Mesenchymal stem cell (in vitro differentiated cells and primary cell): ENCODE data around the gene FKBP3.

Source experiments
- DNase-seq: peaks from one replicate; pipeline ENCODE4 v3.0.0-alpha.2; 2013
- H2AFZ ChIP-seq: one replicate; pipeline ENCODE4 v1.6.1; 2013; ENCODE audit warnings: low read depth, mild to moderate bottlenecking, control low read depth, inconsistent platforms, low read length, moderate library complexity
- H2AK5ac ChIP-seq: 2 replicates; pipeline ENCODE4 v1.6.1; 2013; ENCODE audit warnings: low read length, moderate library complexity, mild to moderate bottlenecking, inconsistent platforms; ENCODE audit not compliant: severe bottlenecking
- H2BK120ac ChIP-seq: one replicate; pipeline ENCODE4 v1.6.1; 2013; ENCODE audit warnings: low read depth, mild to moderate bottlenecking, inconsistent platforms, low read length, moderate library complexity
- H2BK12ac ChIP-seq, 2 experiments: one replicate each; pipeline ENCODE4 v1.6.1; 2013; ENCODE audit warnings: inconsistent platforms in 2 of 2, low read length in 2 of 2, mild to moderate bottlenecking in 2 of 2, moderate library complexity in 2 of 2, control low read depth in 1 of 2
- H2BK15ac ChIP-seq: one replicate; pipeline ENCODE4 v1.6.1; 2013; ENCODE audit warnings: mild to moderate bottlenecking, low read depth, inconsistent platforms; ENCODE audit not compliant: poor library complexity, severe bottlenecking
- H2BK5ac ChIP-seq: 2 replicates; pipeline ENCODE4 v1.6.1; 2013; ENCODE audit warnings: low read depth, mild to moderate bottlenecking, low read length, control low read depth, inconsistent platforms; ENCODE audit not compliant: poor library complexity, severe bottlenecking
- H3K14ac ChIP-seq, 2 experiments: one replicate each; pipeline ENCODE4 v1.6.1; 2013; ENCODE audit warnings: inconsistent platforms in 2 of 2, low read length in 2 of 2, control low read depth in 1 of 2, mild to moderate bottlenecking in 1 of 2, moderate library complexity in 1 of 2
- H3K18ac ChIP-seq, 2 experiments: one replicate each; pipeline ENCODE4 v1.6.1; 2013; ENCODE audit warnings: inconsistent platforms in 2 of 2, low read length in 2 of 2, control low read depth in 1 of 2, low read depth in 1 of 2, mild to moderate bottlenecking in 1 of 2
- H3K23ac ChIP-seq, 2 experiments: one replicate each; pipeline ENCODE4 v1.6.1; 2013; ENCODE audit warnings: inconsistent platforms in 2 of 2, low read length in 2 of 2, mild to moderate bottlenecking in 2 of 2, moderate library complexity in 2 of 2, control low read depth in 1 of 2
- H3K27ac ChIP-seq: 2 replicates; pipeline ENCODE4 v1.5.1; 2013; ENCODE audit warnings: mild to moderate bottlenecking, moderate library complexity, low read length, control low read depth, inconsistent platforms; ENCODE audit not compliant: poor library complexity, severe bottlenecking
- H3K27me3 ChIP-seq, 2 experiments: 2 replicates each; pipeline versions ENCODE4 v1.6.1 to v1.7.0; 2013; ENCODE audit warnings: low read length in 2 of 2, mild to moderate bottlenecking in 2 of 2, moderate library complexity in 2 of 2, control low read depth in 1 of 2, inconsistent platforms in 1 of 2; ENCODE audit not compliant: control insufficient read depth in 1 of 2, insufficient read depth in 1 of 2
- H3K36me3 ChIP-seq, 2 experiments: 2 replicates each; pipeline versions ENCODE4 v1.6.1 to v1.7.0; 2013; ENCODE audit warnings: low read length in 2 of 2, control low read depth in 1 of 2, inconsistent platforms in 1 of 2, low read depth in 1 of 2, mild to moderate bottlenecking in 1 of 2; ENCODE audit not compliant: insufficient read depth in 2 of 2, control insufficient read depth in 1 of 2
- H3K4ac ChIP-seq, 2 experiments: one replicate each; pipeline ENCODE4 v1.6.1; 2013; ENCODE audit warnings: inconsistent platforms in 2 of 2, low read length in 2 of 2, mild to moderate bottlenecking in 2 of 2, moderate library complexity in 2 of 2, control low read depth in 1 of 2, low read depth in 1 of 2
- H3K4me1 ChIP-seq: 2 replicates; pipeline ENCODE4 v1.6.1; 2013; ENCODE audit warnings: low read depth, low read length, control low read depth; ENCODE audit not compliant: control insufficient read depth, insufficient read depth
- H3K4me2 ChIP-seq: 2 replicates; pipeline ENCODE4 v1.6.1; 2013; ENCODE audit warnings: low read length, mild to moderate bottlenecking, inconsistent platforms; ENCODE audit not compliant: poor library complexity, severe bottlenecking
- H3K4me3 ChIP-seq, 2 experiments: 2 replicates each; pipeline versions ENCODE4 v1.5.1 to v1.7.0; 2013; ENCODE audit warnings: low read length in 2 of 2, mild to moderate bottlenecking in 2 of 2, control low read depth in 1 of 2, low read depth in 1 of 2; ENCODE audit not compliant: insufficient read depth in 1 of 2
- H3K79me1 ChIP-seq: replicated peaks from 2 replicates; pipeline ENCODE4 v1.6.1; 2013; ENCODE audit warnings: mild to moderate bottlenecking, control low read depth, low read length, inconsistent platforms; ENCODE audit not compliant: poor library complexity, severe bottlenecking
- H3K9ac ChIP-seq: 2 replicates; pipeline ENCODE4 v1.7.0; 2013; ENCODE audit warnings: mild to moderate bottlenecking, low read length, moderate library complexity
- H3K9me3 ChIP-seq: 2 replicates; pipeline ENCODE4 v1.7.0; 2013; ENCODE audit warnings: mild to moderate bottlenecking, low read length; ENCODE audit not compliant: control insufficient read depth
- H4K8ac ChIP-seq: one replicate; pipeline ENCODE4 v1.6.1; 2013; ENCODE audit warnings: inconsistent platforms, mild to moderate bottlenecking, low read length, moderate library complexity
- H4K91ac ChIP-seq: one replicate; pipeline ENCODE4 v1.6.1; 2013; ENCODE audit warnings: mild to moderate bottlenecking, low read length, inconsistent platforms
- WGBS: methylation state at CpG from one replicate; pipeline ENCODE4 v1.1.7; 2013; ENCODE audit warnings: mixed read lengths; 5-methylcytosine and 5-hydroxymethylcytosine counted together

The FKBP3 gene

GRCh38 chr14:45103806-45104205 is 30.5 kb downstream of the FKBP3 start:
- no peak overlapping the region for H4K8ac ChIP-seq
- H3K4me1 ChIP-seq: no peaks in the 10 kb centered on the region
- no peak overlapping the region for H2BK15ac ChIP-seq
- H3K4me3 ChIP-seq: no peak overlapping the region
- no peak overlapping the region for H3K9ac ChIP-seq
- H3K36me3 ChIP-seq: peaks cover 14 to 92% of the 10 kb centered on the region in 2 experiments
- no peak overlapping the region for H3K4me2 ChIP-seq
- no peaks in the 10 kb centered on the region for H3K27me3 ChIP-seq
- no peak overlapping the region for H4K91ac ChIP-seq
- no peak for DNase-seq
- no peak overlapping the region for H3K4ac ChIP-seq
- no peak overlapping the region for H2AFZ ChIP-seq
- H3K27ac ChIP-seq: no peak overlapping the region
- H3K14ac ChIP-seq: no peak overlapping the region
- H2BK12ac ChIP-seq: no peak overlapping the region
- H2BK5ac ChIP-seq: no peak overlapping the region
- no peak overlapping the region for H3K18ac ChIP-seq
- H2BK120ac ChIP-seq: no peak overlapping the region
- H3K23ac ChIP-seq: no peak overlapping the region
- no peak overlapping the region for H2AK5ac ChIP-seq
- no peaks in the 10 kb centered on the region for H3K9me3 ChIP-seq
- peaks cover 12% of the 10 kb centered on the region for H3K79me1 ChIP-seq

- Histone ChIP-seq H3K4me2 (no peak overlapping the region), H4K91ac (no peak overlapping the region), H2BK120ac (no peak overlapping the region), H2AFZ (no peak overlapping the region), H3K4me3 (no peak overlapping the region), H2AK5ac (no peak overlapping the region), H3K36me3 (peaks cover 9 to 65% of the 10 kb centered on the region in 2 experiments), H3K23ac (no peak overlapping the region), H4K8ac (no peak overlapping the region), H3K9me3 (no peaks in the 10 kb centered on the region), H3K14ac (no peak overlapping the region), H2BK15ac (no peak overlapping the region), H2BK12ac (no peak overlapping the region), H3K4me1 (peaks cover under 1% of the 10 kb centered on the region), H3K4ac (no peak overlapping the region), H2BK5ac (no peak overlapping the region), H3K27me3 (no peaks in the 10 kb centered on the region), H3K9ac (no peak overlapping the region), H3K18ac (no peak overlapping the region), H3K79me1 (peaks cover 8% of the 10 kb centered on the region), H3K27ac (no peak overlapping the region)
- DNase-seq: no peak
- 96% methylated on average over 3 of the region's 4 CpGs for WGBS
Measured at GRCh38 chr14:45096218-45096617, 38.1 kb downstream of the FKBP3 start.

- no peak overlapping the region for H3K9ac ChIP-seq
- H2BK5ac ChIP-seq: no peak overlapping the region
- no peak overlapping the region for H2AFZ ChIP-seq
- no peak for DNase-seq
- H3K36me3 ChIP-seq: peaks cover 9 to 55% of the 10 kb centered on the region in 2 experiments
- H3K23ac ChIP-seq: no peak overlapping the region
- H3K14ac ChIP-seq: no peak overlapping the region
- no peak overlapping the region for H3K18ac ChIP-seq
- H3K4me2 ChIP-seq: no peak overlapping the region
- H3K4me1 ChIP-seq: peaks cover 1% of the 10 kb centered on the region
- H2AK5ac ChIP-seq: no peak overlapping the region
- H2BK15ac ChIP-seq: no peak overlapping the region
- H4K8ac ChIP-seq: no peak overlapping the region
- H3K4ac ChIP-seq: no peak overlapping the region
- 97% methylated on average over 4 of the region's 4 CpGs for WGBS
- peaks cover 7% of the 10 kb centered on the region for H3K79me1 ChIP-seq
- no peak overlapping the region for H3K27ac ChIP-seq
- H2BK120ac ChIP-seq: no peak overlapping the region
- H3K27me3 ChIP-seq: no peaks in the 10 kb centered on the region
- H2BK12ac ChIP-seq: no peak overlapping the region
- no peak overlapping the region for H3K4me3 ChIP-seq
- H3K9me3 ChIP-seq: no peaks in the 10 kb centered on the region
- H4K91ac ChIP-seq: no peak overlapping the region
Measured at GRCh38 chr14:45095143-45095542, 39.1 kb downstream of the FKBP3 start.

- Histone ChIP-seq H3K27ac (no peak overlapping the region), H2BK12ac (no peak overlapping the region), H3K79me1 (peaks cover 5% of the 10 kb centered on the region), H2BK15ac (no peak overlapping the region), H3K4me2 (no peak overlapping the region), H3K14ac (no peak overlapping the region), H3K18ac (no peak overlapping the region), H2BK120ac (no peak overlapping the region), H4K91ac (no peak overlapping the region), H2BK5ac (no peak overlapping the region), H3K23ac (no peak overlapping the region), H3K9ac (no peak overlapping the region), H3K27me3 (no peaks in the 10 kb centered on the region), H4K8ac (no peak overlapping the region), H3K4ac (no peak overlapping the region), H2AK5ac (no peak overlapping the region), H3K4me3 (no peak overlapping the region), H3K4me1 (peaks cover 4% of the 10 kb centered on the region), H3K36me3 (peaks cover 6 to 47% of the 10 kb centered on the region in 2 experiments), H2AFZ (no peak overlapping the region), H3K9me3 (no peaks in the 10 kb centered on the region)
- WGBS: 95% methylated on average over 2 of the region's 2 CpGs
- no peak for DNase-seq
Measured at GRCh38 chr14:45094275-45094674, 40.0 kb downstream of the FKBP3 start.
